RWPE2 (cell line): ENCODE data around the gene SMC1B.

Source experiments
- ATAC-seq: fragments of 200-7000 bp; cut with Tn5 transposase; 3 replicates; pipeline ENCODE4 v1.9.1; 2021; ENCODE audit warnings: low read depth
- DNase-seq: peaks from one replicate; pipeline ENCODE4 v3.0.0-alpha.2; 2020; ENCODE audit warnings: low spot score
- H3K27ac ChIP-seq: fragments of 450-650 bp; 2 replicates; pipeline ENCODE4 v1.5.1; 2017; ENCODE audit warnings: mild to moderate bottlenecking; ENCODE audit not compliant: poor library complexity, severe bottlenecking
- H3K27me3 ChIP-seq: fragments of 250-450 bp; sonication (Bioruptor Pico); 2 replicates; pipeline ENCODE4 v1.5.1; 2021; ENCODE audit warnings: mild to moderate bottlenecking, moderate library complexity; ENCODE audit not compliant: insufficient read depth, poor library complexity, severe bottlenecking
- H3K36me3 ChIP-seq: fragments of 250-450 bp; sonication (Bioruptor Pico); 2 replicates; pipeline ENCODE4 v1.5.1; 2020; ENCODE audit warnings: low read depth, mild to moderate bottlenecking, moderate library complexity
- H3K4me1 ChIP-seq: fragments of 250-450 bp; sonication (Bioruptor Pico); 2 replicates; pipeline ENCODE4 v1.5.1; 2021; ENCODE audit warnings: mild to moderate bottlenecking, moderate library complexity; ENCODE audit not compliant: insufficient read depth, poor library complexity, severe bottlenecking
- H3K4me3 ChIP-seq: fragments of 250-450 bp; sonication (Bioruptor Pico); 2 replicates; pipeline ENCODE4 v1.5.1; 2021; ENCODE audit warnings: mild to moderate bottlenecking, moderate library complexity; ENCODE audit not compliant: severe bottlenecking
- H3K9me3 ChIP-seq: fragments of 250-450 bp; sonication (Bioruptor Pico); 2 replicates; pipeline ENCODE4 v1.5.1; 2021; ENCODE audit warnings: mild to moderate bottlenecking, moderate library complexity; ENCODE audit not compliant: severe bottlenecking
- CTCF ChIP-seq: fragments of 450-650 bp; IDR thresholded peaks from one replicate; pipeline ENCODE4 v1.5.1; 2017; ENCODE audit warnings: mild to moderate bottlenecking, moderate library complexity; ENCODE audit not compliant: poor library complexity, severe bottlenecking

SMC1B gene

GRCh38 chr22:45308391-45308956 lies 104.9 kb downstream of the SMC1B start:
- Histone ChIP-seq H3K27me3 (no peaks in the 10 kb centered on the region), H3K36me3 (no peaks in the 10 kb centered on the region), H3K9me3 (no peaks in the 10 kb centered on the region), H3K4me1 (peaks cover 7% of the 10 kb centered on the region), H3K27ac (peak overlapping the region; percentile 48), H3K4me3 (no peak overlapping the region)
- no peak for TF ChIP-seq CTCF
- DNase-seq (no peak), ATAC-seq (no peak)

- H3K27me3 ChIP-seq: no peaks in the 10 kb centered on the region
- no peak overlapping the region for H3K4me3 ChIP-seq
- peaks cover 11% of the 10 kb centered on the region for H3K4me1 ChIP-seq
- no peak overlapping the region for H3K27ac ChIP-seq
- H3K9me3 ChIP-seq: no peaks in the 10 kb centered on the region
- no peaks in the 10 kb centered on the region for H3K36me3 ChIP-seq
- no peak for TF ChIP-seq CTCF
- ATAC-seq (no peak), DNase-seq (no peak)
Observed at GRCh38 chr22:45306139-45306538, 107.3 kb downstream of the SMC1B start.

- H3K9me3 ChIP-seq: no peaks in the 10 kb centered on the region
- H3K27ac ChIP-seq: no peak overlapping the region
- H3K4me1 ChIP-seq: peaks cover 11% of the 10 kb centered on the region
- H3K36me3 ChIP-seq: no peaks in the 10 kb centered on the region
- ATAC-seq (no peak), DNase-seq (no peak)
- TF ChIP-seq CTCF: no peak
- H3K27me3 ChIP-seq: no peaks in the 10 kb centered on the region
- no peak overlapping the region for H3K4me3 ChIP-seq
Observed at GRCh38 chr22:45305456-45306075, 107.8 kb downstream of the SMC1B start.

GRCh38 chr22:45304971-45305370 lies 108.4 kb downstream of the SMC1B start:
- no peaks in the 10 kb centered on the region for H3K9me3 ChIP-seq
- no peak for ATAC-seq
- H3K27me3 ChIP-seq: no peaks in the 10 kb centered on the region
- H3K4me3 ChIP-seq: no peak overlapping the region
- peaks cover 11% of the 10 kb centered on the region for H3K4me1 ChIP-seq
- no peak for TF ChIP-seq CTCF
- DNase-seq: no peak
- no peaks in the 10 kb centered on the region for H3K36me3 ChIP-seq
- no peak overlapping the region for H3K27ac ChIP-seq

GRCh38 chr22:45303181-45303580 lies 110.2 kb downstream of the SMC1B start:
- Histone ChIP-seq H3K36me3 (no peaks in the 10 kb centered on the region), H3K4me3 (no peak overlapping the region), H3K27me3 (no peaks in the 10 kb centered on the region), H3K4me1 (peaks cover 3% of the 10 kb centered on the region), H3K9me3 (no peaks in the 10 kb centered on the region), H3K27ac (peak overlapping the region; percentile 64)
- DNase-seq: no peak
- TF ChIP-seq CTCF: no peak
- peak; percentile 26; the same call in 1 of the 3 replicates for ATAC-seq
